ENCODE measurements around the gene DBT.

GRCh38 chr1:100265931-100266740 lies 16.5 kb upstream of the DBT start, which contains the start of gene RTCA:
- TF ChIP-seq ETV6 (conservative IDR thresholded peaks at IDR 0.05 in 1 of 2, IDR thresholded peaks at IDR 0.05 in 1 of 2; ENCODE audit: borderline replicate concordance in 1 of 2, low read depth in 1 of 2) = no peak
- TF ChIP-seq CBX5 (IDR thresholded peaks at IDR 0.05; ENCODE audit: low read depth) = no peak
- TF ChIP-seq EZH2 (IDR thresholded peaks at IDR 0.05; ENCODE audit: borderline replicate concordance, control insufficient read depth, low read depth, low read length) = no peak
- no peak for TF ChIP-seq CEBPB (IDR thresholded peaks at IDR 0.05; ENCODE audit: borderline replicate concordance in 1 of 2, low read depth in 2 of 2, low read length in 2 of 2)
- TF ChIP-seq, protein P1, sequence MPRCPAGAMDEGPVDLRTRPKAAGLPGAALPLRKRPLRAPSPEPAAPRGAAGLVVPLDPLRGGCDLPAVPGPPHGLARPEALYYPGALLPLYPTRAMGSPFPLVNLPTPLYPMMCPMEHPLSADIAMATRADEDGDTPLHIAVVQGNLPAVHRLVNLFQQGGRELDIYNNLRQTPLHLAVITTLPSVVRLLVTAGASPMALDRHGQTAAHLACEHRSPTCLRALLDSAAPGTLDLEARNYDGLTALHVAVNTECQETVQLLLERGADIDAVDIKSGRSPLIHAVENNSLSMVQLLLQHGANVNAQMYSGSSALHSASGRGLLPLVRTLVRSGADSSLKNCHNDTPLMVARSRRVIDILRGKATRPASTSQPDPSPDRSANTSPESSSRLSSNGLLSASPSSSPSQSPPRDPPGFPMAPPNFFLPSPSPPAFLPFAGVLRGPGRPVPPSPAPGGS (IDR thresholded peaks at IDR 0.05; ENCODE audit: borderline replicate concordance, insufficient read depth, low read depth, low read length, poor library complexity, severe bottlenecking) = no peak
- TF ChIP-seq POLR2A (IDR thresholded peaks at IDR 0.05; ENCODE audit: low read depth, low read length) = peak; percentile 83; the same call in 1 of the 2 replicates
- TF ChIP-seq, protein P2, sequence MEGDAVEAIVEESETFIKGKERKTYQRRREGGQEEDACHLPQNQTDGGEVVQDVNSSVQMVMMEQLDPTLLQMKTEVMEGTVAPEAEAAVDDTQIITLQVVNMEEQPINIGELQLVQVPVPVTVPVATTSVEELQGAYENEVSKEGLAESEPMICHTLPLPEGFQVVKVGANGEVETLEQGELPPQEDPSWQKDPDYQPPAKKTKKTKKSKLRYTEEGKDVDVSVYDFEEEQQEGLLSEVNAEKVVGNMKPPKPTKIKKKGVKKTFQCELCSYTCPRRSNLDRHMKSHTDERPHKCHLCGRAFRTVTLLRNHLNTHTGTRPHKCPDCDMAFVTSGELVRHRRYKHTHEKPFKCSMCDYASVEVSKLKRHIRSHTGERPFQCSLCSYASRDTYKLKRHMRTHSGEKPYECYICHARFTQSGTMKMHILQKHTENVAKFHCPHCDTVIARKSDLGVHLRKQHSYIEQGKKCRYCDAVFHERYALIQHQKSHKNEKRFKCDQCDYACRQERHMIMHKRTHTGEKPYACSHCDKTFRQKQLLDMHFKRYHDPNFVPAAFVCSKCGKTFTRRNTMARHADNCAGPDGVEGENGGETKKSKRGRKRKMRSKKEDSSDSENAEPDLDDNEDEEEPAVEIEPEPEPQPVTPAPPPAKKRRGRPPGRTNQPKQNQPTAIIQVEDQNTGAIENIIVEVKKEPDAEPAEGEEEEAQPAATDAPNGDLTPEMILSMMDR (IDR thresholded peaks at IDR 0.05 in 2 of 3, conservative IDR thresholded peaks at IDR 0.05 in 1 of 3; ENCODE audit: control insufficient read depth in 2 of 3, extremely low read depth in 1 of 3, insufficient read depth in 1 of 3, low read depth in 3 of 3, low read length in 3 of 3) = no peak
- TF ChIP-seq SREBF2 (IDR thresholded peaks at IDR 0.05; ENCODE audit: low read length) = no peak
- TF ChIP-seq RAD21 (IDR thresholded peaks at IDR 0.05; ENCODE audit: insufficient read depth, low read depth, low read length) = no peak
- TF ChIP-seq EP300 (IDR thresholded peaks at IDR 0.05; ENCODE audit: borderline replicate concordance in 1 of 2, control insufficient read depth in 1 of 2, low read depth in 2 of 2, low read length in 2 of 2) = no peak
- no peak for TF ChIP-seq MEF2A (IDR thresholded peaks at IDR 0.05; ENCODE audit: insufficient read depth, low read depth, low read length)
- no peak for TF ChIP-seq JUNB (IDR thresholded peaks at IDR 0.05)
- peak; percentile 54; the same call in 1 of the 2 replicates for TF ChIP-seq CREB1 (IDR thresholded peaks at IDR 0.05; ENCODE audit: low read depth)
